Lower leg skin (tissue), 3 donors: Measurements from ENCODE around the gene RGN.

Source experiments
- CTCF ChIP-seq, 3 donors: fragments of 450-650 bp; IDR thresholded peaks; one replicate each; pipeline ENCODE4 v1.5.1; 2016; ENCODE audit warnings: antibody characterized with exemption in 3 of 3, mild to moderate bottlenecking in 3 of 3, moderate library complexity in 2 of 3
- POLR2A ChIP-seq, 2 donors: fragments of 450-650 bp; IDR thresholded peaks; one replicate each; pipeline ENCODE4 v1.6.1; 2016 to 2017; ENCODE audit warnings: antibody characterized with exemption in 2 of 2, mild to moderate bottlenecking in 1 of 2, moderate library complexity in 1 of 2

- TF ChIP-seq CTCF (IDR thresholded peaks at IDR 0.05) (no peak), POLR2A (IDR thresholded peaks at IDR 0.05) (no peak)
Observed at GRCh38 chrX:47080915-47081236, 2.6 kb downstream of the RGN start.
